NCI-H345 (cell line): ENCODE results near the gene NOC2L.
"Not testable (repeated sequence)": the region's sequence is repeated elsewhere in the genome, so short reads cannot be mapped to it uniquely, and the experiment has no call there.

Experiments
- DNase-seq: peaks from one replicate; lab custom pipeline; 2025; lab: John Stamatoyannopoulos, UW

Gene NOC2L

DNA sequence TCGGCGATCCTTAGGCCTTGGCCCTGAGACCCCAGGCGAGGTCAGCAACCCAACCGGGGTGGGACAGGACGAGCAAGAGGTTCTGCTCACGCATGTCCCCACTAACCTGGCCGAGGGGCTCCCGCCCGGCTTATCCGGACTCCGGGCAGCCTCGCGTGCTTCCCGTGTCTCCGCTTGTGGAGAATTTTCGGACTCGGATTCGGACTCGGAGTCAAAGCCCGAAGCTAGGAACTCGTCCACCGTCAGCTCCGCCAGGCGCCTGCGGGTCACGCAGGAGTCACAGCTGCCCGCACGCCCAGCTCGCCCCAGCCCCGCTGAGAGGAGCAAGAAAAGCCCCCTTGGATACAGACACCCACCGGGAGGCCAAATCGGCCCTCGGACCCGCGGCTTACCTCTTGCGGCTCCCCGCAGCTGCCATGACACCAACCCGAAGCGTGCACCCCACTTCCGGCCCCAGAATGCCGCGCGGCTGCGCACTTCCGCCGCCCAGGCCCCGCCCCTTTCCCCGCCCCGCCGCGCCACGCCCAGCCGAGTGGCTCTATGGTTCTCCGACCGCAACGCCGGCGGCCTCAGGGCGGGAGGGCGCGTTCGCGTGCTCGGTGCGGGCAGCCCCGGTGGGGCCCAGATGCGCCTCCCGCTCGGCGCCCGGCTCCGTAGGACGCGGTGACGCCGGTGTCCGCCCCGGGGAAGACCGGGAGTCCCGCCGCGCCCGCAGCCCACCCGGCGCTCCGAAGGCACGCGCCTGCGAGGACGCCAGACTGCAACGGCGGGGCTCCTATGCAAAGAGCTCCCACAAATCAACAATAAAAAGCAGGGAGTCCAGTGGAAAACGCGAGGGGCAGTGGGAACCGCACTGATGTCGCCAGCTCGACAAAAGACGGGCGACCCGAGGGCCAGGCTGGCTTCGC lies at the start of gene NOC2L:
Gene NOC2L, minus strand, starts transcription at position 434 of the 908 bp plus-strand sequence. Its CDS starts 16 bp downstream, at position 418.
- peak; percentile 91 for DNase-seq

DNA sequence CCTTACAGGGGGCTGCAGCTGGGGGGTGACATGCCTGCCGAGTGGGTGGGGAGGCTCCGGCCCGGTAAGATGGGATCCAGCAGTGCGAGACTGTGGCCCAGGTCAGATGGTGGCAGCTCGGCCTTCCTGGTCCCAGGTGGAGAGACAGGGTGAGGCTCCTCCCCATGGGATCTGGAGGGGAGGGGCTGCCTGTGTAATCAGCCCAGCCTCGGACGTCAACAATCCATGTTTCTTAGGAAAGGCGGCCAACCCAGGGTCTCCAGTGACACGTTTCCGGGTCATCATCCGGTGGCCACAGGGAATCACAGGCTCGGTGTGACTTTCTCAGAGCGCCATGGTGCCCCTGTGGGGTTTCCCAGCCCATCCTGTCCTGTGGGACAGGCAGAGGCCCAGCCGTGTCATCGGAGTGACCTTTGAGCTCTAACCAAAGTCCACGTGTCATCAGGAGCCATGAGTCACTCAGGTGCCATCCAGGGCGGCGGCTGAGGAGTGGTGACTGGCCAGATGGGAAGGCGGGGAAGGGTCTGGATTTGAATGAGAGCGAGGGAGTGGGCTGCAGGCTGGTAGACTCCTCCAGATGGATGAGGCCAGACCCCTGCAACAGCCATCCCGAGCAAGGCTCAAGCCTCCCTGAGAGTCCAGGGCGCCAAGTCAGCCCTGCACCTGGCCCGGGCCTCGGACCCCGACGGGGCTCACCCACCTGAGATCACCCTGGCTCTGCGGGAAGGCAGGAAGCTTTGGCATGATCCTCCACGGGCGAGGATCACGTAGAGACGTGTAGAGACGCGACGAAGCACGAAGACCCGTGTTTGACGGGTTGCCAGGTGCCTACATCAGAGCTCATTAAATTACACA lies 47.5 kb upstream of the NOC2L start:
- DNase-seq, result no peak

DNA sequence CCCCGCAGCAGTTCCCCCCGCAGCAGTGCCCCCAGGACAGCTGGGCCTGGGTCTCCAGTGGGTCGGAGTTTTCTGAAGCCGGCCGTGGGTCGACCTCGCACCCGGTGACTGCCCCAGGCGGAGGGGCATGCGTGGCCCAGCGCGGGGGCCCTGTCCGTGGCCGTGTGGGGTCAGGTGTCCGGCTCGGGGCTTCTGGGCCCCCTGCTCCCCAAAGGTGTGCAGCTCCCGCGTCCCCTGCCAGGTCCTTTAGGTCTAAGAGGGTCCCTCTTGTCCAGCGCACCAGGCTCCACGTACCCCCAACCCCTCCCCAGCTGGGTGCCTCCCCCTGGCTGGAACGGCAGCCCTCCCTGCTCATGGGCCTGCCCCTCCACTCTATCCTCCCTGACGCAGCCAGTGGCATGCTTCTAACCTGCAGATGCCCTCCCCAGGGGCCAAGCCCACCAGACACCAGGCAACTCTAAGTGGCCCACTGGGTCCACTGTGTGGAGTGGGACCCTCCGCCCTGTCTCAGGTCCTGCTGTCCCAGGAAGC lies 46.8 kb upstream of the NOC2L start:
- no peak for DNase-seq

DNA sequence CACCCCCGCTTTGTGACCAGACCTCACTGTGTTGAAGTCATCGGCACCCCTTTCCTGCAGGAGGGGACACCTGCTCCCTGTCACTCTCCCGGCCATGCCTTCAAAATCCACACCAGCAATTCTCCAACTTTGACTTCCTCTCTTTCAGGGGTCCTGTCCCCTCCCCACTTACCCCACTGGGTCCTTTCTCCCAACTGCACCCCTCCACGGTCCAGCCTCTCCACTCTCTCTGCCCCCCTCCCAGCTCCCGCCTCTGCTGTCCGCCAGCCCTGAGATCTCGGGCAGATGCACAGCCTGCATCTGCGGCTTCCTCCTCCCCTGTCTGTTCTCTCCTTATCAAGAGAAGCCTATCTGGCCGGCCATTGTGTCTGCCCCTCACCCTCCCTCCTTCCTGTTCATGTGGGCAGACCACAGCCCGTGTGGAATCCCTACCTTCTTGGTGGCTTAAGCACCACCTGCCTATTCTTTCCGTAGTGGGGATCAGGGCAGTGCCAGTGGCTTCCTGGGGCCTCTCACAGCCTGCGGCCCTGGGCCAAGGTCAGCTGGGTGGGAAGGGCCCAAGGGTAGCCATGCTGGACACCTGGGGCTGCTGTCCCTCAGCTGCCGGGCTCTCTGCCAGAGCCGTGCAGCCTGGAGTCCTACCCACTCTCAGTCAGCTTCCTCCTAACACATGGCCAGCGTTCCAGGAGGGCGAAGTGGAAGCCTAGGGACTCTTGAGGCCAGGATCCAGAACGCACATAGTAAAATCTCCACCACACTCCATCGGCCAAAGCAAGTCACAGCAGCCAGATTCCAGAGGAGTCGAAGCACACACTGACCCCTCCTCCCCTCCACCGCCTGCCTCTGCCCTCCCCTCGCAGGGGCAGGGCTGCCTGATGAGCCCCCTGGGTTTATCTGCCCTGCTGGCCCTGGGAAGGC lies 46.0 kb upstream of the NOC2L start:
- peak; percentile 16 for DNase-seq

DNA sequence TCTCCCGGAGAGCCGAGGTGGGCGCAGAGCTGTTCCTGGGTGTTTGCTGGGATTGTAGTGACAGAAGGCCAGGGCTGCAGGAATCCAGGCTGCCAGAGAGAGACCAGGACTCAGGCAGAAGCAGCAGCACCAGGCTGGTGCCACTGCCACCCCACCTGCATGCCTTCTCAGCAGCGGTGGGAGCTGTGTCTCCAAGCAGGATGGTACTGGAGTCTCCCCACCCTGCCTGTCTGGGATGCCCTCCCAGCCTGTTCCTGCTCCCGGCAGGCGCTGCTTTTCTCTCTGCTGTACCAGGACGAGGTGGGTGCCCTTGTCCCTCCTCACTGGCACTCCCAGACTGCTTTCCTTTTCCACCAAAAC lies 45.3 kb upstream of the NOC2L start:
- no peak for DNase-seq

DNA sequence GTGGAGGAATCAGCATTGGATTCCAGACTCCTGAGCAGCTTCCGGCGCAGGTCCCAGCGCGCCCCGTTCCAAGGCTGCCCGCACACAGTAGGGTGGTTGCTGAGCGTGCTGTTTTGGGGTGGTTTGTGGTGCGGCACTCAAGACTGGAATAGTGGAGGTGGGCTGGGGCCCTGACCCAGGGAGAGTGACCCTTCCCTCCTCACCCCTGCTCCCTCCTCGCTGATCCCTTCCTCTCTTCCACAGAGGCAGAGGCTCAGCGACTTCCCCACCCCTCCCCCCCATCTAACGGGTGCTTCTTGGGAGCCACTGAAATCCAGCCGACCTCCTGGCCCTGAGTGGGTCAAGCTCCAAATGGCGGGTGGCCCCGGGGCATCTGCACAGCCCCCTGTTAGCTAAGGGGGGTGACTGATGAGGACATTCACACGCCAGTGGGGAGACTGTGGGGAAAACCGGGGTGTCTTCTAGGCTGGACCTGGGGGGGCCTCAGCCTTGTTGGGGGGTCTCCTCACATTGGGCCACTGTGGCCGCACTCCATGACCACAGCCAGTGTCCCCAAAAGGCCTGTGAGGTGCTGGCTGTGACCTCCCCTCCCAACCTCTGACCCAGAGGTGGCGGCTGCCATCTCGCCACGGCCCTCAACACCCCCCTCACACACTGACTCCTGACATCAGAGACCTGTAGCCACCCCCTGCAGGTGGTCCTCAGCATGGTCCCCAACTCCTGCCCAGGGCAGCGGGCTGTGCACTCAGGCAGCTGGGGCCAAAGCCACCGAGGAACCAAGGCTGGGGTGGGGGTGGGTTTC lies 44.8 kb upstream of the NOC2L start:
- no peak for DNase-seq

DNA sequence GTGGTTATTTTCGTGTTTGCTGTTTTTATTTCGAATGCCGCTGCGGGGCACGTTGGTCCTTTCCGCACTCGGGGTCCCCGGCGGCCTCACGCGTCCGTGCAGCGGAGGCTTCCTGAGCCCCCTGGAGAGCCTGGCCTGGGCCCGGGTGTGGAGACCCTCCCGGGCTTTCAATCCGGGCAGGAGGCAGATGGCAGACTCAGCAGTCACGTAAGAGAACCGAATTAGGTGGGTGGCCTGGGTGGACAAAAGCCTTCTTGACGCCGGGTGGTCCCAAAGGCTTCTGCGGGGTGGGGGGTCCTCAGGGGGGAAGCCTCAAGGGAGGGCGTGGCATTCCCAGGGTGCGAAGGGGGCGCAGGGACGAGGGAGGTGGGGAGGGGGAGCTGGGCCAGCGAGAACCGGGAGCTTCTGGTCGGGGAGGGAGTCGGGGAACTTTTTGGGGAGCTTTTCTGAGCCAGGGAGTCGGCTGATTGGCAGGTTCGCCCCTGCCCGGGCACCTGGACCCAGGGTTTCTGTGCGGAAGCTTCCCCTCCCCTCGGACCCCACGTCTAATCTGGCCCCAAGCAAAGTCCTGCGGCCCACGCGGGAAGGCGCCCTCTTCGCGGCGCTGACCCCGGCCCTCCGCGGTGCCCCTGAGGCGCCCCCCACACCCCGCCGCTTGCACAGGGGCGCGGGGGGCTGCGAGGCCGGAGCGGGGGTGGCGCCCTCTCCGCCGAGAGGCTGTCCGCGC lies 42.2 kb upstream of the NOC2L start:
- no peak for DNase-seq

DNA sequence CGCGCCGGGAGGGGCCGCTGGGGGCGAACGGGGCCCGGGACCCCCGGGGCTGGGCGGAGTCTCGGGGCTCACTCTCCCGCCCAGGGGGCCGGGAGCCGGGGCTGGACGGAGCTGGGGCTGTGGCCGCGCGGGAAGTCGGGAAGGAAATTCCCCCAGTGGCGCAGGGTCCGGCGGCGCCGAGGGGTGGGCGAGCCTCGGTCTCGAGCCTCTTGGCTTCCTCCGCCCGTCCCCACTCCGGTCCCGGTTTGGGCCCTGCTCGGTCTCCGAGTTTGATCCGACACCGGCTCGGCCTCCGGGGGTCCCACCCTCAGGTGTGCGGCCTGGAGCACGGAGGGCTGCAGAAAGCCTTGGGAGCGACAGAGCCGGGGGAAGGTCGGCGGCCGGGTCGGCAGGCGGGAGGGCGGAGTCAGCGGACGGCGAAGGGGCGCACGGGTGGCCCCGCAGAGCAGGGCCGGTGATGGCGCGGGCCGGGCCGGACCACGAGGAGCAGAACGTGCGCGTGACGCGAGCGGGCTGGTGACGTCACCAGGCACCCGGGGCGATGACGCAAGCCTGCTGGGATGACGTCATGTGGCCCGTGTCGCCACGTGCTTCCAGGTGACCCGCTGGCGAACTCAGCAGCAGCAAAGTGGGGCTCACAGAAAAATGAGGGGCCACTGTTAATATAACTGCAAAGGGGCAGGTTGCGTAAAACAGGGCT lies 41.5 kb upstream of the NOC2L start:
- peak; percentile 56 for DNase-seq

DNA sequence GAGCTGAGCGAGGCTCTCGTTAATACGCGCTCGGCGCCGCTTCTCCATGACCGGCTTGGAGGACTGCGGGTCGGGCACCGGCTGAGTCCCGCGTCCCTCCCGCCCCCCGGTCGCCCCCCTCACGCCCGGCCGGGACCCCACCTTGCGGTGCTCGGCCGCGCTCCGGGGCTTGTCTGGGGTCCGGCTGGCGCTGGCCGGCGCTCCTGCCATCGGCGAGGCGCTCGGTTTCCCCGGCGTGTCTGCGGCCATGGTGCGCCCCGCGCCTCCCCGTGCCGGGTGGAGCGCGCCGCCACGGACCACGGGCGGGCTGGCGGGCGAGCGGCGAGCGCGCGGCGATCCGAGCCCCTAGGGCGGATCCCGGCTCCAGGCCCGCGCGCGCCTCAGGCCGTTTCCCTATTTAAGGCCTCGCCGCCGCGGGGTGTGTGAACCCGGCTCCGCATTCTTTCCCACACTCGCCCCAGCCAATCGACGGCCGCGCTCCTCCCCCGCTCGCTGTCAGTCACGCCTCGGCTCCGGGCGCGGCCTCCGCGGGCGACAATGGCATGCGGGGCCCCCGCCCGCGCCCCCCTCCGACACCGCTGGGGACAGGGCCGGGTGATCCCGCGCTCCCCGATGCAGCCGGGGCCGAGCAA lies 40.8 kb upstream of the NOC2L start, which contains the start of gene HES4:
Gene HES4, minus strand, starts transcription at position 373 of the 632 bp plus-strand sequence. Its CDS starts 124 bp downstream, at position 249.
- DNase-seq, result peak; percentile 63

DNA sequence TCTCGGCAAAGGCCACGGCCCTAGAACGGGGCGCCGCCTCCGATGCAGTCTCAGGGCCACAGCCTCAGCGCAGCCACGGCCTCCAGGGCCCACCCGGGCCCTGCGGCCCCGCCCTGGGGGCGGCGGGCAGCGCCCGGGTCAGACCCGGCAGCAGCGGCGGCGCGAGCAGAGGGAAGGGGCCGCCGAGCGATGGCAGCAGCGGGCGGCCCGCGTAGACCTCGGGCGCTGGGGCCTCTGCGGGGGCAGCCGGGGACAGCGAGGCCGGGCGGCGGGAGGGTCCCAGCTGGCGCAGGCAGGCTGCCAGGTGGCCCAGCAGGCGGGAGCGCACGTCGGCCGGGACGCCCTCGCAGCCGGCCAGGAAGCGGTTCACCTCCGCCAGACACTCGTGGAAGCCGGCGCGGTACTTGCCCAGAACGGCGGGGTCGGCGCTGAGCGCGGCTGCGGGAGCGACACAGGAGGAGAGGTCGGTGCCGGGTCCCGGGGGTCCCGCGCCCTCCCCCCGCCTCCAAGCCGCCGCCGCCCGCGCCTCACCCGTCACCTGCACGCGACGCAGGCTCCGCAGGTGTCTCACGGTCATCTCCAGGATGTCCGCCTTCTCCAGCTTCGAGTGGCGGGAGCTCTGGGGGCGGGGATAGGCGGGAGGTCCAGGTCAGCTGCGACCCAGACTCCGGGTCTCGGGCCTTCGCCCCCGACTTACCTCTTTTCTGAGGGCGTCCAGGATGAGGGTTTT lies 40.1 kb upstream of the NOC2L start:
- DNase-seq, result no peak

DNA sequence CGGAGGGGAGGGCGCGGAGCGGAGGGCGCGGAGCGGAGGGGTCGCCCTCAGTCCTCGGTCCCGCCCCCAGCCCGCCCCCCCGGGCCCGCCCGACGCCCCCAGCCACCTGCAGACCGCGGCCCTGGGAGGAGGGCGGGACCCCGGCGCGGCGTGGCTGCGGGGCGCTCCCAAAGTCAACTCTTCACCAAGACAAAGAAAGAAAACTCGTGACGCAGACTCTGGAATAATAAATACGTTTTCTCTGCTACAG lies 39.6 kb upstream of the NOC2L start:
- no peak for DNase-seq

DNA sequence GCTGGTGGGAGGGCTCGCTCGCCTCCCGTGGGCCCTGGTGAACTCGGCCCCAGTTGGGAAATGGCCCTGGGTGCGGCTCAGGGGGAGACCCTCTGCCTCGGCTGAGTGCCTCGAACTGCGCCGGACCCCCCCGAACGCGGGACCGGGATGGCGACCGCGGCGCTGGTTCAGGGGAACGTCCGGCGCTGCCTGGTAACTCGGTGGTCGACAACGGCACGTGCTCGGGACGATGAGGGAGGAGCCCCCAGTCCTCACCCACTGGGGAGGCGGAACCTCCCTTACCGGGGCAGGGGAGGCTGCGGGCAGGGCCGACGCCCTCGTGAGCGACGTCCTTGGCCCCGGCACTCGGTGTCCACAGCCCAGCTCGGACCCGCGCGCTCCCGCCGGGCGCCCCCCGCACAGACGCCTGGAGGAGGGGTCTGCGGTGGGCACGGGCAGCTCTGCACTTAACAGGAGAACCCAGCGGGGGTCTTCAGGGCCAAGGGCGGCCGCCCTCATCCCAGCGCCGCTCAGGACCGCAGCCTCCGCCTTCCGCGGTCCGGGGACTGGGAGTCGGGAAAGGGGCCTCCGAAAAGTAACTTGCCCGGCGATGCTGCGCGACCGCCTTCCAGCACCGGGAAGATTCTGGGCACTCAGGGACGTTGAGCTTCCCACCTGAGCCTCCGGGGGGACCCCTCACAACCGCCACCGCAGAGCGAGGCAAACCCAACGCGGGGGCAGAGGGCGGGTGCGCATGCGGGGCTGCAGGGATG lies 39.1 kb upstream of the NOC2L start:
- no peak for DNase-seq

DNA sequence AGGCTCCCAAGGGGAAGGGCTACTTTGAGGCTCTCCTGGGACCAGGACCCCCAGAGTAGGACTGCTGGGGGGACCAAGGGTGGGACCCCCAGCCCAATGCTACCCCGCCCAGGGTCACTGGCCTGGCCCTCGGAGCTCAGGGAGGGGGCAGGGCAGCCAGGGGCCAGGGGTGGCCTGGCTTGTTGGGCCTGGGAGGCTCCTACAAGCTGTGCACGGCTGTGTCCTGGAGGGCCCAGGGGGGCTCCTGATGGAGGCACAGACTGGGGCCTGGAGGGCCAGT lies 38.6 kb upstream of the NOC2L start:
- DNase-seq, result no peak

DNA sequence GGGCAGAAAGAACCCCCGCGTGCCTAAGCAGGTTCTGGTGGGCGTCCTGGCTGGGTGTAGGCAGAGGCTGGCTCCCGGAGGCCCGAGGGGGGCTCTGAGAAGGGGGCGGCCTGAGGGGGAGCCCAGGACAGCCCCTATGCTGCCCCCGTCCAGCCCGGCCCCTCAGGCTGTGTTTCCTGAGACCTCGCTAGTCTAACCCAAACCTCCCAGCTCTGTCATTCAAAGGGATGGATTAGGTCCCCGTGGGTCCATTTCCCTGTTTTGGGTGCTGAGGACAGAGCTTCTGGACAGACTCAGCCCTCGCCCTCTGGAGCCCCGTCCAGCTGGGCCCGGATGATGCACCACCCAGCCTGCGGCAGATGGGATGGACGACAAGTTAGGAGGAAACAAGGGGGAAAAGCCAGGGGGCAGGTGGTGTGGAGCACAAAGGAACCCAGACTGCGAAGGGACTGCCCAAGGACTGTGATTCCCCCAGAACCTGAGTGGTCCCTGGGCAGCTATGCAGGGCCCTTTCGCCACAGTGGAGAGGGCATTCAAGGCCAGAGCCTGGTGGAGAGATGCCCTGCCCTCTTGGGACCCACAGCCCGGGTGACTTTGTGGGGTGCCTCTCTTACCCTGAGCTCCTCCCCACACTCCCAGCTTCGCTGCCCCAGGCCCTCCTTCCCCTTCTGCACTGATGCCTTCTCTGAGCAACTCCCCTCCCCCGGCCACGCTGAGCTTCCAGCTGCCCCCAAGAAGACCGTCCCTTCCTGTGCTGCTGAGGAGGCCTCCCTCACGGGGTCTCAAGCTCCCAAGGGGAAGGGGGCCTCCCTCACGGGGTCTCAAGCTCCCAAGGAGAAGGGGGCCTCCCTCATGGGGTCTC lies 38.0 kb upstream of the NOC2L start:
- no peak for DNase-seq

DNA sequence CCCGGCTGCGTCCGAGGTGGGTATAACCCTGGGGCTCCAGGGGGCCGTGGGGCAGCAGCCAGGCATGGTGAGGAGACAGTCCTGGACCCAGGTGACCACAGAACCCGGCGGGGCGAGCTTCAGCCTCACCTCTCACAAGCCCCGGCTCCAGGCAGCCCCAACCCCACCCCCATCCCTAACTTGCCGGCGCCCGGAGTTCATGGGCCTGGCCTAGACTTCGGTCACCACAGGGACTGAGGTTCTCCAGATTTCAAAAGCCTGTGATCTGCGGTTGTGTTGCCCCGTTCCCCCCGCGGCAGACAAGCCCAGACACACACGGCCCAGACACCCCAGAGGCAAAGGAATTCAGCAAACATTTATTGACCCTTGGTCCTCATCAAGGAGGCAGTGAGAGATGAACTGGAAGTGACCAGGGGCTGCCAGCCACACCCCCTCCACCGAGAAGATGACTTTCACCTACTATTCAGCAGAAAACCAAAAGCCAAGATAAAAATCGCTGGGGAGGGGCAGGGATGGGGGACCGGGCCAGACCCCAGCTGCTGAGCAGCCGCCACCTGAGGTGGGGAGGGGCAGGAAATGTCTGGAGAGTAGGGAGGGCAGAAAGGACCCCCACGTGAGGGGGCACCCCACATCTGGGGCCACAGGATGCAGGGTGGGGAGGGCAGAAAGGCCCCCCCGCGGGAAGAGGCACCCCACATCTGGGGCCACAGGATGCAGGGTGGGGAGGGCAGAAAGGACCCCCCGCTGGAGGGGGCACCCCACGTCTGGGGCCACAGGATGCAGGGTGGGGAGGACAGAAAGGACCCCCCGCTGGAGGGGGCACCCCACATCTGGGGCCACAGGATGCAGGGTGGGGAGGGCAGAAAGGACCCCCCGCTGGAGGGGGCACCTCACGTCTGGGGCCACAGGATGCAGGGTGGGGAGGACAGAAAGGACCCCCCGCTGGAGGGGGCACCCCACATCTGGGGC lies 36.9 kb upstream of the NOC2L start:
- no peak for DNase-seq

DNA sequence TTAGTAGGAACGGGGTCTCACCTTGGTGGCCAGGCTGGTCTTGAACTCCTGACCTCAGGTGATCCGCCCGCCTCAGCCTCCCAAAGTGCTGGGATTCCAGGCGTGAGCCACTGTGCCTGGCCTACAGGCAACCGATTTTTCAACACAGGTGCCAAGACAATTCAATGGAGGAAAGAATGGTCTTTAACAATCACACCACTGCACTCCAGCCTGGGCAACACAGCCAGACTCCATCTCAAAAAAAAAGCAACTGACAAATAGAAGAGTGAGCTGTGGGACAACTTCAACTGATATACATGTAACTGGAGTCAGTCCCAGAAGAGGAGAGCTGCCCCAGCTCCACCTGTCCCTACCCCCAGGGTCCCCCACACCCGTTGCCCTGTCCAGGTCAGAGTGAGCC lies 35.5 kb upstream of the NOC2L start:
- DNase-seq, result not testable (repeated sequence)
